Activated CD4-positive, alpha-beta T cell treated with anti-CD3 and anti-CD28 coated beads, Interleukin-2, amount 50 U/mL, for 4 hours (primary cell): Measurements from ENCODE around the gene ST6GALNAC2.
"Not testable (repeated sequence)": the region's sequence is repeated elsewhere in the genome, so short reads cannot be mapped to it uniquely, and the experiment has no call there.

Experiments used
- DNase-seq, 2 experiments: peaks; one replicate each; pipeline ENCODE4 v3.0.0-alpha.2; 2020

Gene ST6GALNAC2

GRCh38 chr17:76537578-76538280 is 47.9 kb downstream of the ST6GALNAC2 start, which contains the start of gene CYGB:
Gene CYGB, minus strand, starts transcription at chr17:76537709. Its CDS starts 167 bp downstream, at chr17:76537542.
- no peak for DNase-seq

- DNase-seq, result no peak
Measured at GRCh38 chr17:76537288-76537577, 48.4 kb downstream of the ST6GALNAC2 start.

GRCh38 chr17:76536511-76537287 is 49.0 kb downstream of the ST6GALNAC2 start:
- no peak for DNase-seq

- no peak for DNase-seq
Measured at GRCh38 chr17:76535788-76536510, 49.7 kb downstream of the ST6GALNAC2 start.

- no peak for DNase-seq
Measured at GRCh38 chr17:76534831-76535732, 50.6 kb downstream of the ST6GALNAC2 start.

GRCh38 chr17:76533640-76534359 is 51.9 kb downstream of the ST6GALNAC2 start:
- not testable (repeated sequence) for DNase-seq

- no peak for DNase-seq
Measured at GRCh38 chr17:76532072-76532651, 53.5 kb downstream of the ST6GALNAC2 start.

GRCh38 chr17:76531486-76532038 is 54.1 kb downstream of the ST6GALNAC2 start:
- DNase-seq, result no peak

- DNase-seq, result no peak
Measured at GRCh38 chr17:76530811-76531485, 54.7 kb downstream of the ST6GALNAC2 start.

GRCh38 chr17:76530095-76530723 is 55.5 kb downstream of the ST6GALNAC2 start:
- DNase-seq, result no peak

- DNase-seq, result no peak
Measured at GRCh38 chr17:76529224-76530094, 56.2 kb downstream of the ST6GALNAC2 start.

- DNase-seq, result no peak
Measured at GRCh38 chr17:76528528-76529223, 57.0 kb downstream of the ST6GALNAC2 start.

GRCh38 chr17:76528156-76528527 is 57.5 kb downstream of the ST6GALNAC2 start:
- DNase-seq, result no peak

GRCh38 chr17:76527430-76528111 is 58.1 kb downstream of the ST6GALNAC2 start:
- DNase-seq, result no peak

GRCh38 chr17:76527016-76527415 is 58.6 kb downstream of the ST6GALNAC2 start:
- DNase-seq, result not testable (repeated sequence)

GRCh38 chr17:76525513-76525833 is 60.2 kb downstream of the ST6GALNAC2 start:
- DNase-seq, result not testable (repeated sequence)

GRCh38 chr17:76524598-76525512 is 60.8 kb downstream of the ST6GALNAC2 start:
- DNase-seq, result no peak
